Skin epidermis (tissue), 12 donors: Measurements from ENCODE around the gene TRRAP.
"Not testable (repeated sequence)": the region's sequence is repeated elsewhere in the genome, so short reads cannot be mapped to it uniquely, and the experiment has no call there.

Experiments
- H3K27ac ChIP-seq, 21 experiments: fragments of 200-600 bp; sonication (generic) in 11 of 21; one replicate each; pipeline ENCODE4 v1.5.0; 2020; ENCODE audit warnings: mild to moderate bottlenecking in 3 of 21, inconsistent platforms in 2 of 21, moderate library complexity in 2 of 21
- H3K4me3 ChIP-seq, 7 experiments: fragments of 200-600 bp; sonication (generic) in 2 of 7; one replicate each; pipeline ENCODE4 v1.5.0; 2020; ENCODE audit warnings: inconsistent platforms in 2 of 7, mild to moderate bottlenecking in 2 of 7, moderate library complexity in 1 of 7

TRRAP gene

GRCh38 chr7:98864731-98865453, 13.4 kb upstream of the TRRAP start:
- H3K4me3 ChIP-seq = no peak overlapping the region
- H3K27ac ChIP-seq = no peak overlapping the region

GRCh38 chr7:98866351-98866750, 12.0 kb upstream of the TRRAP start:
- no peak overlapping the region for H3K4me3 ChIP-seq
- no peak overlapping the region for H3K27ac ChIP-seq

GRCh38 chr7:98866765-98867164, 11.6 kb upstream of the TRRAP start:
- Histone ChIP-seq H3K27ac (no peak overlapping the region), H3K4me3 (no peak overlapping the region)

GRCh38 chr7:98868450-98868849, 9.9 kb upstream of the TRRAP start:
- Histone ChIP-seq H3K27ac (no peak overlapping the region), H3K4me3 (no peak overlapping the region)

GRCh38 chr7:98869027-98869596, 9.2 kb upstream of the TRRAP start:
- Histone ChIP-seq H3K4me3 (peak overlapping the region in 1 of 7 experiments; percentile 21), H3K27ac (no peak overlapping the region)

- no peak within 1 kb of the TSS for H3K27ac ChIP-seq
Observed at GRCh38 chr7:98869597-98870120, 8.7 kb upstream of the TRRAP start, which contains the start of gene TMEM130. Gene TMEM130 (minus strand): TSS chr7:98870014. CDS start chr7:98869861, 153 bp downstream.

GRCh38 chr7:98870121-98870651, 8.1 kb upstream of the TRRAP start:
- H3K4me3 ChIP-seq = peak overlapping the region in 6 of 7 experiments; percentile 21 to 41 (median 28)
- H3K27ac ChIP-seq = no peak overlapping the region

More at GRCh38 chr7:98869597-98870120, 8.7 kb upstream of the TRRAP start, which contains the start of gene TMEM130:
- H3K4me3 ChIP-seq = peak within 1 kb of the TSS in 6 of 7 experiments; percentile 21 to 41 (median 28)

GRCh38 chr7:98870807-98871491, 7.4 kb upstream of the TRRAP start:
- no peak overlapping the region for H3K4me3 ChIP-seq
- H3K27ac ChIP-seq = no peak overlapping the region

- Histone ChIP-seq H3K4me3 (no peak overlapping the region), H3K27ac (no peak overlapping the region)
Observed at GRCh38 chr7:98872328-98872924, 5.9 kb upstream of the TRRAP start.

GRCh38 chr7:98873610-98874009, 4.7 kb upstream of the TRRAP start:
- not testable (repeated sequence) for H3K4me3 ChIP-seq

GRCh38 chr7:98874942-98875341, 3.4 kb upstream of the TRRAP start:
- H3K4me3 ChIP-seq = no peak overlapping the region

More at GRCh38 chr7:98873610-98874009, 4.7 kb upstream of the TRRAP start:
- H3K27ac ChIP-seq = not testable (repeated sequence)

GRCh38 chr7:98875501-98875900, 2.8 kb upstream of the TRRAP start:
- no peak overlapping the region for H3K27ac ChIP-seq
- H3K4me3 ChIP-seq = no peak overlapping the region

More at GRCh38 chr7:98874942-98875341, 3.4 kb upstream of the TRRAP start:
- no peak overlapping the region for H3K27ac ChIP-seq

- no peak overlapping the region for H3K27ac ChIP-seq
- H3K4me3 ChIP-seq = no peak overlapping the region
Observed at GRCh38 chr7:98877146-98877545, 1.2 kb upstream of the TRRAP start.

- H3K4me3 ChIP-seq = peak overlapping the region; percentile 76 to 99 (median 93)
- H3K27ac ChIP-seq = peak overlapping the region; percentile 96 to 100 (median 99)
Observed at GRCh38 chr7:98877692-98878364, 504 bp upstream of the TRRAP start.

GRCh38 chr7:98879198-98879978, 1.1 kb downstream of the TRRAP start:
- Histone ChIP-seq H3K27ac (peak overlapping the region; percentile 96 to 100 (median 99)), H3K4me3 (peak overlapping the region; percentile 76 to 99 (median 93))

GRCh38 chr7:98879979-98880315, 1.6 kb downstream of the TRRAP start:
- H3K27ac ChIP-seq = peak overlapping the region in 16 of 21 experiments; percentile 33 to 100 (median 99)
- H3K4me3 ChIP-seq = peak overlapping the region; percentile 76 to 99 (median 93)

- no peak overlapping the region for H3K4me3 ChIP-seq
- peak overlapping the region in 2 of 21 experiments; percentile 99 to 100 for H3K27ac ChIP-seq
Observed at GRCh38 chr7:98880485-98880884, 2.2 kb downstream of the TRRAP start.

GRCh38 chr7:98881561-98882315, 3.4 kb downstream of the TRRAP start:
- H3K27ac ChIP-seq = no peak overlapping the region
- H3K4me3 ChIP-seq = peak overlapping the region in 1 of 7 experiments; percentile 0
